NCI-H1048 (cell line): Measurements from ENCODE around the gene MORC1.
A peak's percentile ranks its signal among the peaks of the same experiment; 100 is the strongest.

Source experiments
- DNase-seq: peaks from one replicate; lab custom pipeline; 2025; lab: John Stamatoyannopoulos, UW

The MORC1 gene

GRCh38 chr3:108940166-108940565 is 177.8 kb downstream of the MORC1 start:
- no peak for DNase-seq

DNA sequence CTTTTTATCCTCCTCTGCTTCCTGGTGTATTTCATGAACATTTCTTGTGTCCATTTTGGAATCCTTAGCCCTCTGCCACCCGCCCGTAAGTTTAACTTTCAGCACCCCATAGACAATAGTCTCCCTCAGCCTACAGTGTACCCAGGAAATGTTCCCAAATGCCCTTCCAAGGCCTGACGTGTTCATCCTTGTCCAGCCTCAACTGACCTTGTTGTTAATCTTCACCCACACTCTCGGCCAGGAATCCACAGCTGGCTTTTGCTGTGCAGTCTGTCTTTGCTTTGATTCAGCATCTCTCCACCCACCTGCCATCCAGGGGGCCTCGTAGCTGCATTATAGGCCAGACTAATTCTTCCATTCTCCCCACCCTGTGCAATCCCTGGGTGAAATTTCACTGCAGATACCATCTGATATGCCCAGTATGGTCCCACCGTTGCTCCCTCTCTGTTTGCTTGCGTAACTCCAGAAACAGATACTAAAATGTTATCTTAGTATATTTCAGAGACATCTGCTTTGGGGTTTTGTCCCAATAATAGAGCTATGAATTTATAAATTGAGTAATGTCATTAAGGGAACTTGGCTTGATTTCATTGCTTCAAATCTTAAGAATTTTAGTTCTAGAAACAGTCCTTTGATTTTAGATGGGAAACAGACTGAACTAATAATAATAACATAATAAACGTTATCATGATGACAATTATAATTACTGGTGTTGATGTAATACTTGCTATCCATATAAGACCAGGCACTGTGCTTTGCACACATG is 180.8 kb downstream of the MORC1 start:
- DNase-seq: no peak

DNA sequence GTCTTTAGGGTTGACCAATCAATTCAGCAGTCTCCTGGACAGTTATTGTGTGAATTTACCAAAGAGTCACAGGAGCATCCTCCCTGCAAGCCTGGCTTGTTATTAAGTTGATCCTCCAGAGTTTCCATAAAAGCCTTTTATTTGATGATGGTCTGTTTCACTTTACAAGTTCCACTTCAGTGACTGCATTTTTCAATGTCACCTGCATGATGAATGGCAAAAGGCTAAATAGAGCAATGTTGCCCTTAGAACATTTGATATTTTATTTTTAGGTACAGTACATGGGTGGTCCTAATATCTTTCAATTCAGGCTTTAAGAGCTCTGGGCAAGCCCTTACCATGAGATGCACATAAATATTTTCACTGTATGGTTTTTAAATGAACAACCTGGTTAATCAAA is 186.9 kb downstream of the MORC1 start:
- DNase-seq: no peak

DNA sequence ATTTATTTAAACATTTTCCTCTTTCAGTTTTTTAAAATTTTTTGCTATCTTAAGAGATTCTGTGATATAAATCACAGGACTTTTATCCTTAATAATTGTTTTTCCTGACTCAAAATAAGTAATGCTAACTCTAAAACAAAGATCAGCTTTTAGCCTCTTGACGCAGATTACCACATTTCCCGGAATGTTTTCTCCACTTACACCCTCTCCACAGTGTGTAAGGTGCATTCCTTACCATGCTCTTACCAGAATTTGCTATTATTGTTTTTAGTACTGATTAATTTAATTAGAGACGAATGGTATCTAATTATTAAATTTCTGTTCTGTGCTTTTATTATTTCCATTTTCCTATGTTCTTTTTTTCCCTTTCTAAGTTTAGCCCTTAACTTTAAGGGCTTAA is 199.1 kb downstream of the MORC1 start:
- no peak for DNase-seq

DNA sequence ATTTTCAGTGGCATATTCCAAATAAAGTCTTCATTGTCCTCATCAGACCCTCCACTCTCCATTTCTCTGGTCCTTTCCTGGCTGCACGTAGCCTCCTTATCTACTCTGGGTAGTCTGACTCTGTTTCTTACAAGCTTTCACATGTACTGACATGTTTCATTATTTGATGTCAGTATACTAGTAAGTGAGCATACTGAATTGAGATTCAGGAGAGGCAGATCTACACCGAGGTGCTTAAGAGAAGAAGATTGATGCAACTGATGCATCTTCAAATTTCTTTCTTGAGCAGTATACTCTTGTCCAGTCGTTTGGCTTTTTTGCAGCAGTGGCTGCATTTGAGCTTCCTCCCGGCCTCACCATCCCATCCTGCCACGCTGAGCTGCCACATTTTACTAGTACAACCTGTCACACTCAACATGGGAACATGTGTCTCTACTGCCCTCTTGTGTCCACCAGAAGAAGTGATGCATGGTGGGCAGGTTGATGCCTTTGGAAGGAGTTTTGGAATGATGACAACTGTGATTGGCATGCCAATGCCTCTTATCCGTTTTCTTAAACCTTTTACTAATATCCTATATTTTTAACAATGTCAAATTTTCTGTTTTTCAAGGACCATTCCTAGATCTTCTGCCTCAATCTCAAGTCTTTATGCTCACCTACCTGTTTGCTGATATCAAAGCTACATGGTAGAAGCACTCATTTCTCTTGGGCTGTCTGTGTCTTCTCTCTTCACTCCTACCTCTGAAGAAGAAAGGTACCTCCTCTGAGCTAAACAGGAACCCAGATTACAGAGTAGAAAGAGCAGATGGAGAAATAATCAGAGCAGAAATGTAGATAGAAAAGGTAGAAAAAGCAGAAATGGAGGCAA is 202.9 kb downstream of the MORC1 start:
- peak; percentile 19 for DNase-seq

GRCh38 chr3:108909799-108910198 is 208.1 kb downstream of the MORC1 start:
- no peak for DNase-seq
